ENCODE results near the gene MICA. TPM values are rescaled to one million over a fixed set of nuclear protein-coding genes. Genes with fewer than 3 reads are reported as not detected.
"Not testable (repeated sequence)": the region's sequence is repeated elsewhere in the genome, so short reads cannot be mapped to it uniquely, and the experiment has no call there.

The MICA gene
- total RNA-seq, 1 donor from 2014 or later = 9.9 TPM

GRCh38 chr6:31453259-31453658 lies 49.9 kb downstream of the MICA start:
- no peak for TF ChIP-seq CTCF (IDR thresholded peaks at IDR 0.05; ENCODE audit: borderline replicate concordance)
- intact Hi-C loops (cut with micrococcal nuclease) = no loop called here
- H3K36me3 ChIP-seq = no peaks in the 10 kb centered on the region
- no peaks in the 10 kb centered on the region for H3K27me3 ChIP-seq (ENCODE audit: low read depth)
- H3K4me1 ChIP-seq = no peaks in the 10 kb centered on the region
- H3K9me3 ChIP-seq (replicated peaks) = peaks cover 15% of the 10 kb centered on the region
- no peak overlapping the region for H3K27ac ChIP-seq (replicated peaks)
- no peak overlapping the region for H3K4me3 ChIP-seq
- no peak for DNase-seq

GRCh38 chr6:31459864-31460263 lies 56.5 kb downstream of the MICA start:
- DNase-seq; H3K4me3 ChIP-seq; H3K27me3 ChIP-seq (ENCODE audit: low read depth); H3K9me3 ChIP-seq (replicated peaks); intact Hi-C loops (cut with micrococcal nuclease); H3K27ac ChIP-seq (replicated peaks); H3K36me3 ChIP-seq: not testable (repeated sequence)
- H3K4me1 ChIP-seq = peaks cover 26% of the 10 kb centered on the region

GRCh38 chr6:31460361-31461025 lies 57.1 kb downstream of the MICA start:
- no peaks in the 10 kb centered on the region for H3K9me3 ChIP-seq (replicated peaks)
- H3K4me1 ChIP-seq = peaks cover 32% of the 10 kb centered on the region
- DNase-seq = no peak
- no peak overlapping the region for H3K27ac ChIP-seq (replicated peaks)
- intact Hi-C loops (cut with micrococcal nuclease) = no loop called here
- TF ChIP-seq CTCF (IDR thresholded peaks at IDR 0.05; ENCODE audit: borderline replicate concordance) = no peak
- no peak overlapping the region for H3K4me3 ChIP-seq
- H3K36me3 ChIP-seq = no peaks in the 10 kb centered on the region
- no peaks in the 10 kb centered on the region for H3K27me3 ChIP-seq (ENCODE audit: low read depth)

GRCh38 chr6:31462026-31462963 lies 58.9 kb downstream of the MICA start:
- Histone ChIP-seq H3K27me3 (ENCODE audit: low read depth) (no peaks in the 10 kb centered on the region), H3K4me3 (peak overlapping the region; percentile 70), H3K27ac (replicated peaks) (peak overlapping the region; percentile 83), H3K4me1 (peaks cover 32% of the 10 kb centered on the region), H3K36me3 (no peaks in the 10 kb centered on the region), H3K9me3 (replicated peaks) (no peaks in the 10 kb centered on the region)
- no peak for DNase-seq
- intact Hi-C loops (cut with micrococcal nuclease) = no loop called here
- no peak for TF ChIP-seq CTCF (IDR thresholded peaks at IDR 0.05; ENCODE audit: borderline replicate concordance)

- peak overlapping the region; percentile 70 for H3K4me3 ChIP-seq
- no peak for TF ChIP-seq CTCF (IDR thresholded peaks at IDR 0.05; ENCODE audit: borderline replicate concordance)
- peak overlapping the region; percentile 83 for H3K27ac ChIP-seq (replicated peaks)
- H3K36me3 ChIP-seq = no peaks in the 10 kb centered on the region
- peaks cover 32% of the 10 kb centered on the region for H3K4me1 ChIP-seq
- no peaks in the 10 kb centered on the region for H3K9me3 ChIP-seq (replicated peaks)
- peak; percentile 70 for DNase-seq
- intact Hi-C loops (cut with micrococcal nuclease) = no loop called here
- no peaks in the 10 kb centered on the region for H3K27me3 ChIP-seq (ENCODE audit: low read depth)
Measured at GRCh38 chr6:31462964-31463870, 59.8 kb downstream of the MICA start.
